ENCODE results near the gene THEMIS2. TPM values are rescaled to one million over a fixed set of nuclear protein-coding genes. Genes with fewer than 3 reads are reported as not detected.

Gene THEMIS2
- total and polyA plus RNA-seq, 2 of the 13 experiments (the other 11 are each of a cell fraction or from before 2014, with no cell fraction given), result 0.38 to 1.5 TPM

DNA sequence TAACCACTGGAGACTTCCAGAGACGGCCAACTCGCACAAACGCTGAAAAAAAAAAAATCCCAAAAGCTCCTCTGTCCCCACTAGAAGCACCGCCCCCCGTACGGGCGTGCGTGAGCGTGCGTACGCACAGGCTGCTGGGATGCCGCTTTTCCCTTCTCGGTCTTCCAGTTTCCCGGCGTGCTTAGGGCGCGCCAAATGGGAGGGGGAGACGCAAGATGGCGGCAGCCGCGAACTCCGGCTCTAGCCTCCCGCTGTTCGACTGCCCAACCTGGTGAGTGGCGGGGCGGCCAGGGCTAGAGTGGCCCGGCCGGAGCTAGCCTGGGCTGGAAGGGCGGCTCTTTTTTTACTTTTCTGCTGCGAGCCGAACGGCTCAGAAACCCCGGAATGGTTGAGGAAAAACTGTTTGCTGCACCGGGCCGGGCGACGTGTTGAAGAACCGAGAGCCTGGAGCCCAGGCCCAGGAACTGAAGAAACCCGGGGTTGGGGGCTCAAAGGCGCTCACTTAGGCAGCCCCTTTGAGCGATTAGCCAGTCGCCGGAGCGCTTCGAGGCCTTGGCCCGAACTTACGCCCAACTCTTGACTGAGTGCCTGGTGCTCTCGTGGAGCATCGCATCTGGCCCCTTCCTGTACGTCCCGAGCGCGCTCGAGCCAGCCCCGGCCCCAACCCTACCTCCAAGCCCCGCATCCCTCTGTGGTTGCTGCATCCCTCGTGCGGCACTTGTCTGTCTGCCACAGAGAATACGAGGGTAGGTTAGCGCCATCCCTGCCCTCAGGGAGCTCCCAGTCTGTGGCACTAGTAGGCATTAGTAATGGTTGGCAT is 41.5 kb upstream of the THEMIS2 start, which contains the start of gene PPP1R8 (continued):
- no peak for TF ChIP-seq ZFP36 (IDR thresholded peaks at IDR 0.05; ENCODE audit: borderline replicate concordance, low read depth, low read length, partially characterized antibody)
- TF ChIP-seq, protein P1, sequence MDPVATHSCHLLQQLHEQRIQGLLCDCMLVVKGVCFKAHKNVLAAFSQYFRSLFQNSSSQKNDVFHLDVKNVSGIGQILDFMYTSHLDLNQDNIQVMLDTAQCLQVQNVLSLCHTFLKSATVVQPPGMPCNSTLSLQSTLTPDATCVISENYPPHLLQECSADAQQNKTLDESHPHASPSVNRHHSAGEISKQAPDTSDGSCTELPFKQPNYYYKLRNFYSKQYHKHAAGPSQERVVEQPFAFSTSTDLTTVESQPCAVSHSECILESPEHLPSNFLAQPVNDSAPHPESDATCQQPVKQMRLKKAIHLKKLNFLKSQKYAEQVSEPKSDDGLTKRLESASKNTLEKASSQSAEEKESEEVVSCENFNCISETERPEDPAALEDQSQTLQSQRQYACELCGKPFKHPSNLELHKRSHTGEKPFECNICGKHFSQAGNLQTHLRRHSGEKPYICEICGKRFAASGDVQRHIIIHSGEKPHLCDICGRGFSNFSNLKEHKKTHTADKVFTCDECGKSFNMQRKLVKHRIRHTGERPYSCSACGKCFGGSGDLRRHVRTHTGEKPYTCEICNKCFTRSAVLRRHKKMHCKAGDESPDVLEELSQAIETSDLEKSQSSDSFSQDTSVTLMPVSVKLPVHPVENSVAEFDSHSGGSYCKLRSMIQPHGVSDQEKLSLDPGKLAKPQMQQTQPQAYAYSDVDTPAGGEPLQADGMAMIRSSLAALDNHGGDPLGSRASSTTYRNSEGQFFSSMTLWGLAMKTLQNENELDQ (CRISPR knock-in tag; IDR thresholded peaks at IDR 0.05; ENCODE audit: borderline replicate concordance), result no peak
- TF ChIP-seq, protein P2, sequence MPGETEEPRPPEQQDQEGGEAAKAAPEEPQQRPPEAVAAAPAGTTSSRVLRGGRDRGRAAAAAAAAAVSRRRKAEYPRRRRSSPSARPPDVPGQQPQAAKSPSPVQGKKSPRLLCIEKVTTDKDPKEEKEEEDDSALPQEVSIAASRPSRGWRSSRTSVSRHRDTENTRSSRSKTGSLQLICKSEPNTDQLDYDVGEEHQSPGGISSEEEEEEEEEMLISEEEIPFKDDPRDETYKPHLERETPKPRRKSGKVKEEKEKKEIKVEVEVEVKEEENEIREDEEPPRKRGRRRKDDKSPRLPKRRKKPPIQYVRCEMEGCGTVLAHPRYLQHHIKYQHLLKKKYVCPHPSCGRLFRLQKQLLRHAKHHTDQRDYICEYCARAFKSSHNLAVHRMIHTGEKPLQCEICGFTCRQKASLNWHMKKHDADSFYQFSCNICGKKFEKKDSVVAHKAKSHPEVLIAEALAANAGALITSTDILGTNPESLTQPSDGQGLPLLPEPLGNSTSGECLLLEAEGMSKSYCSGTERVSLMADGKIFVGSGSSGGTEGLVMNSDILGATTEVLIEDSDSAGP (CRISPR knock-in tag; IDR thresholded peaks at IDR 0.05; ENCODE audit: borderline replicate concordance), result peak; percentile 73; the same call in 1 of the 2 replicates
- no peak for TF ChIP-seq MED8 (CRISPR knock-in tag; IDR thresholded peaks at IDR 0.05; ENCODE audit: insufficient replicate concordance)
- TF ChIP-seq NFE2L1 (CRISPR knock-in tag; IDR thresholded peaks at IDR 0.05; ENCODE audit: borderline replicate concordance), result no peak
- TF ChIP-seq SIN3A (IDR thresholded peaks at IDR 0.05; ENCODE audit: borderline replicate concordance, low read depth, low read length), result peak; percentile 89
- TF ChIP-seq ZNF256 (CRISPR knock-in tag; conservative IDR thresholded peaks at IDR 0.05), result 0 out of 2 replicates have a peak, but pooled peaks have one; percentile 44
- TF ChIP-seq REPIN1 (CRISPR knock-in tag; IDR thresholded peaks at IDR 0.05; ENCODE audit: borderline replicate concordance, low read depth), result peak; percentile 93
- peak; percentile 81; the same call in 1 of the 2 replicates for TF ChIP-seq ZC3H13 (CRISPR knock-in tag; IDR thresholded peaks at IDR 0.05)
- no peak; the same call in 1 of the 2 replicates for TF ChIP-seq ZSCAN21 (CRISPR knock-in tag; IDR thresholded peaks at IDR 0.05; ENCODE audit: borderline replicate concordance)
- TF ChIP-seq ATAD3A (CRISPR knock-in tag; IDR thresholded peaks at IDR 0.05), result no peak
- TF ChIP-seq, protein P3, sequence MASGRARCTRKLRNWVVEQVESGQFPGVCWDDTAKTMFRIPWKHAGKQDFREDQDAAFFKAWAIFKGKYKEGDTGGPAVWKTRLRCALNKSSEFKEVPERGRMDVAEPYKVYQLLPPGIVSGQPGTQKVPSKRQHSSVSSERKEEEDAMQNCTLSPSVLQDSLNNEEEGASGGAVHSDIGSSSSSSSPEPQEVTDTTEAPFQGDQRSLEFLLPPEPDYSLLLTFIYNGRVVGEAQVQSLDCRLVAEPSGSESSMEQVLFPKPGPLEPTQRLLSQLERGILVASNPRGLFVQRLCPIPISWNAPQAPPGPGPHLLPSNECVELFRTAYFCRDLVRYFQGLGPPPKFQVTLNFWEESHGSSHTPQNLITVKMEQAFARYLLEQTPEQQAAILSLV (CRISPR knock-in tag; IDR thresholded peaks at IDR 0.05; ENCODE audit: borderline replicate concordance), result peak; percentile 75; the same call in 1 of the 2 replicates
- no peak for TF ChIP-seq SAFB2 (CRISPR knock-in tag; IDR thresholded peaks at IDR 0.05; ENCODE audit: borderline replicate concordance, low read depth)
- TF ChIP-seq, protein P4, sequence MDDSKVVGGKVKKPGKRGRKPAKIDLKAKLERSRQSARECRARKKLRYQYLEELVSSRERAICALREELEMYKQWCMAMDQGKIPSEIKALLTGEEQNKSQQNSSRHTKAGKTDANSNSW (CRISPR knock-in tag; IDR thresholded peaks at IDR 0.05; ENCODE audit: borderline replicate concordance), result no peak
- no peak for TF ChIP-seq ZMYM2 (CRISPR knock-in tag; IDR thresholded peaks at IDR 0.05)
- TF ChIP-seq, protein P5, sequence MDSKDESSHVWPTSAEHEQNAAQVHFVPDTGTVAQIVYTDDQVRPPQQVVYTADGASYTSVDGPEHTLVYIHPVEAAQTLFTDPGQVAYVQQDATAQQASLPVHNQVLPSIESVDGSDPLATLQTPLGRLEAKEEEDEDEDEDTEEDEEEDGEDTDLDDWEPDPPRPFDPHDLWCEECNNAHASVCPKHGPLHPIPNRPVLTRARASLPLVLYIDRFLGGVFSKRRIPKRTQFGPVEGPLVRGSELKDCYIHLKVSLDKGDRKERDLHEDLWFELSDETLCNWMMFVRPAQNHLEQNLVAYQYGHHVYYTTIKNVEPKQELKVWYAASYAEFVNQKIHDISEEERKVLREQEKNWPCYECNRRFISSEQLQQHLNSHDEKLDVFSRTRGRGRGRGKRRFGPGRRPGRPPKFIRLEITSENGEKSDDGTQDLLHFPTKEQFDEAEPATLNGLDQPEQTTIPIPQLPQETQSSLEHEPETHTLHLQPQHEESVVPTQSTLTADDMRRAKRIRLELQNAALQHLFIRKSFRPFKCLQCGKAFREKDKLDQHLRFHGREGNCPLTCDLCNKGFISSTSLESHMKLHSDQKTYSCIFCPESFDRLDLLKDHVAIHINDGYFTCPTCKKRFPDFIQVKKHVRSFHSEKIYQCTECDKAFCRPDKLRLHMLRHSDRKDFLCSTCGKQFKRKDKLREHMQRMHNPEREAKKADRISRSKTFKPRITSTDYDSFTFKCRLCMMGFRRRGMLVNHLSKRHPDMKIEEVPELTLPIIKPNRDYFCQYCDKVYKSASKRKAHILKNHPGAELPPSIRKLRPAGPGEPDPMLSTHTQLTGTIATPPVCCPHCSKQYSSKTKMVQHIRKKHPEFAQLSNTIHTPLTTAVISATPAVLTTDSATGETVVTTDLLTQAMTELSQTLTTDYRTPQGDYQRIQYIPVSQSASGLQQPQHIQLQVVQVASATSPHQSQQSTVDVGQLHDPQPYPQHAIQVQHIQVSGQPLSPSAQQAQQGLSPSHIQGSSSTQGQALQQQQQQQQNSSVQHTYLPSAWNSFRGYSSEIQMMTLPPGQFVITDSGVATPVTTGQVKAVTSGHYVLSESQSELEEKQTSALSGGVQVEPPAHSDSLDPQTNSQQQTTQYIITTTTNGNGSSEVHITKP (CRISPR knock-in tag; IDR thresholded peaks at IDR 0.05; ENCODE audit: low read depth), result peak; percentile 67; the same call in 1 of the 2 replicates

All from HepG2 (cell line).